NB4 (cell line): Measurements from ENCODE around the gene RASA2.

Experiments used
- MAX ChIP-seq: IDR thresholded peaks from 2 replicates; pipeline ENCODE4 v1.6.1; 2011; ENCODE audit warnings: low read depth, low read length
- POLR2A ChIP-seq: IDR thresholded peaks from 2 replicates; pipeline ENCODE4 v1.6.1; 2011; ENCODE audit warnings: mild to moderate bottlenecking; ENCODE audit not compliant: insufficient read length; ENCODE audit errors: extremely low read depth

DNA sequence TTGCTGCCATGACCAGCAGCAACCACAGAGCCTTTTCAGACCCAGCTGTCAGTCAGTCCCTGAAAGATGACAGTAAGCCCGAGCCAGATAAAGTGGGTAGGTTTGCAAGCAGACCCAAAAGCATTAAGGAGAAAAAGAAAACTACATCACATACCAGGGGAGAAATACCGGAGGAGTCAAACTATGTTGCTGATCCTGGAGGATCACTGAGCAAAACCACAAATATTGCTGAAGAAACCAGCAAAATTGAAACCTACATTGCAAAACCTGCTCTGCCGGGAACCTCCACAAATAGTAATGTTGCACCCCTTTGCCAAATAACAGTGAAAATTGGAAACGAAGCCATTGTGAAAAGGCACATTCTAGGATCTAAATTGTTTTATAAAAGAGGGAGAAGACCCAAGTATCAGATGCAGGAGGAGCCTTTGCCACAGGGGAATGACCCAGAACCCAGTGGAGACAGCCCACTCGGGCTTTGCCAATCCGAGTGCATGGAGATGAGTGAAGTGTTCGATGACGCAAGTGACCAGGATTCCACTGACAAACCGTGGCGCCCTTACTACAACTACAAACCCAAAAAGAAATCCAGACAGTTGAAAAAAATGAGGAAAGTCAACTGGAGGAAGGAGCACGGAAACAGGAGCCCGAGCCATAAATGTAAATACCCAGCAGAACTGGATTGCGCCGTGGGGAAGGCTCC, 42.1 kb upstream of the RASA2 start:
- TF ChIP-seq MAX, result no peak
- TF ChIP-seq POLR2A, result no peak
